ENCODE results near the gene GOSR2.
A peak's percentile ranks its signal among the peaks of the same experiment; 100 is the strongest.

DNA sequence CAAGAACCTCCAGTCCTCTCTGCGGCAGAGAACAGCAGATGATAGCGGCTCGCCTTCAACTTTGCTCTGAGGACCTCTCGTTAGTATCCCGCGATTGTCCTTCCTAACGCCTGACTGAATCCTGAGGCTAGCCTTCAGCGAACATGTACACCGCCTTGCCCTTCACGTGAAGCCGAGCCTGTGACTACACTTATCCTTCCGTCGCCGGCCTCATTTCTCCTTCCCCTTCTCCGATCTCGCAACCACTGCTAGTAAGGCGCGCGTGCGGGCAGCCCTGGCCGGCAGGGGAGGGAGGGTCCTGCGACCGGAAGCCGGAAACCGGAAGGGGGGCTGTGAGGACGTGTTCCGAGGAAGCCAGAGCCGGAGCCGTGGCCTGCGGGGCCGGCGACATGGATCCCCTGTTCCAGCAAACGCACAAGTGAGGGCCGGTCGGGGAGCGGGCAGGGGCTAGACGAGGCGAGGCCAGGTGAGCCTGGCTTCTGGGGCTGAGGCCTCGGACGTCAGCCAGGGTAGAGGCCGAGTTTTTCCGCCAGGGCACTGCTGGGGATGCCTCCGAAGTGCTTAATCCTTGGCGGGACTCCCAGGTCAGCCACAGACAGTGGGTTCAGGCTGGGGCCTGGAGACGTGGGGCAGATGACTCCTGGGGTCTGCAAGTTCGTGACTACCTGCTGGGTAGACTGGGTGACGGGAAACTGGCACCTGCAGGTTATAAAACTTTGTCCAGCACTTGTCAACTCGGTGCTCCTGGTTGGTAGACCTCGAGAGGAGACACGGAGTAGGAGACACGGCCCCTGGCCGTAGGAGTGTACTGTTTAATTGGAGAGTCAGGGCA lies at the start of gene GOSR2:
- TF ChIP-seq, protein P1, sequence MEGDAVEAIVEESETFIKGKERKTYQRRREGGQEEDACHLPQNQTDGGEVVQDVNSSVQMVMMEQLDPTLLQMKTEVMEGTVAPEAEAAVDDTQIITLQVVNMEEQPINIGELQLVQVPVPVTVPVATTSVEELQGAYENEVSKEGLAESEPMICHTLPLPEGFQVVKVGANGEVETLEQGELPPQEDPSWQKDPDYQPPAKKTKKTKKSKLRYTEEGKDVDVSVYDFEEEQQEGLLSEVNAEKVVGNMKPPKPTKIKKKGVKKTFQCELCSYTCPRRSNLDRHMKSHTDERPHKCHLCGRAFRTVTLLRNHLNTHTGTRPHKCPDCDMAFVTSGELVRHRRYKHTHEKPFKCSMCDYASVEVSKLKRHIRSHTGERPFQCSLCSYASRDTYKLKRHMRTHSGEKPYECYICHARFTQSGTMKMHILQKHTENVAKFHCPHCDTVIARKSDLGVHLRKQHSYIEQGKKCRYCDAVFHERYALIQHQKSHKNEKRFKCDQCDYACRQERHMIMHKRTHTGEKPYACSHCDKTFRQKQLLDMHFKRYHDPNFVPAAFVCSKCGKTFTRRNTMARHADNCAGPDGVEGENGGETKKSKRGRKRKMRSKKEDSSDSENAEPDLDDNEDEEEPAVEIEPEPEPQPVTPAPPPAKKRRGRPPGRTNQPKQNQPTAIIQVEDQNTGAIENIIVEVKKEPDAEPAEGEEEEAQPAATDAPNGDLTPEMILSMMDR (IDR thresholded peaks at IDR 0.05 in 2 of 3, conservative IDR thresholded peaks at IDR 0.05 in 1 of 3; ENCODE audit: borderline replicate concordance in 1 of 3, insufficient read depth in 1 of 3, low read depth in 2 of 3, low read length in 2 of 3): no peak
- no peak for TF ChIP-seq RAD21 (IDR thresholded peaks at IDR 0.05; ENCODE audit: low read depth)
- TF ChIP-seq, protein P2, sequence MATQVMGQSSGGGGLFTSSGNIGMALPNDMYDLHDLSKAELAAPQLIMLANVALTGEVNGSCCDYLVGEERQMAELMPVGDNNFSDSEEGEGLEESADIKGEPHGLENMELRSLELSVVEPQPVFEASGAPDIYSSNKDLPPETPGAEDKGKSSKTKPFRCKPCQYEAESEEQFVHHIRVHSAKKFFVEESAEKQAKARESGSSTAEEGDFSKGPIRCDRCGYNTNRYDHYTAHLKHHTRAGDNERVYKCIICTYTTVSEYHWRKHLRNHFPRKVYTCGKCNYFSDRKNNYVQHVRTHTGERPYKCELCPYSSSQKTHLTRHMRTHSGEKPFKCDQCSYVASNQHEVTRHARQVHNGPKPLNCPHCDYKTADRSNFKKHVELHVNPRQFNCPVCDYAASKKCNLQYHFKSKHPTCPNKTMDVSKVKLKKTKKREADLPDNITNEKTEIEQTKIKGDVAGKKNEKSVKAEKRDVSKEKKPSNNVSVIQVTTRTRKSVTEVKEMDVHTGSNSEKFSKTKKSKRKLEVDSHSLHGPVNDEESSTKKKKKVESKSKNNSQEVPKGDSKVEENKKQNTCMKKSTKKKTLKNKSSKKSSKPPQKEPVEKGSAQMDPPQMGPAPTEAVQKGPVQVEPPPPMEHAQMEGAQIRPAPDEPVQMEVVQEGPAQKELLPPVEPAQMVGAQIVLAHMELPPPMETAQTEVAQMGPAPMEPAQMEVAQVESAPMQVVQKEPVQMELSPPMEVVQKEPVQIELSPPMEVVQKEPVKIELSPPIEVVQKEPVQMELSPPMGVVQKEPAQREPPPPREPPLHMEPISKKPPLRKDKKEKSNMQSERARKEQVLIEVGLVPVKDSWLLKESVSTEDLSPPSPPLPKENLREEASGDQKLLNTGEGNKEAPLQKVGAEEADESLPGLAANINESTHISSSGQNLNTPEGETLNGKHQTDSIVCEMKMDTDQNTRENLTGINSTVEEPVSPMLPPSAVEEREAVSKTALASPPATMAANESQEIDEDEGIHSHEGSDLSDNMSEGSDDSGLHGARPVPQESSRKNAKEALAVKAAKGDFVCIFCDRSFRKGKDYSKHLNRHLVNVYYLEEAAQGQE (IDR thresholded peaks at IDR 0.05; ENCODE audit: low read depth): no peak
- TF ChIP-seq POLR2A (IDR thresholded peaks at IDR 0.05; ENCODE audit: borderline replicate concordance, extremely low read depth, insufficient read depth, insufficient read length): peak; percentile 89
- TF ChIP-seq POLR2AphosphoS5 (IDR thresholded peaks at IDR 0.05; ENCODE audit: low read depth, low read length): peak; percentile 96
- TF ChIP-seq YY1 (IDR thresholded peaks at IDR 0.05; ENCODE audit: extremely low read depth, insufficient replicate concordance, low read depth, low read length): no peak
- no peak for TF ChIP-seq ZNF274 (IDR thresholded peaks at IDR 0.05; ENCODE audit: low read depth, low read length)
- TF ChIP-seq, protein P3, sequence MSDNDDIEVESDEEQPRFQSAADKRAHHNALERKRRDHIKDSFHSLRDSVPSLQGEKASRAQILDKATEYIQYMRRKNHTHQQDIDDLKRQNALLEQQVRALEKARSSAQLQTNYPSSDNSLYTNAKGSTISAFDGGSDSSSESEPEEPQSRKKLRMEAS (IDR thresholded peaks at IDR 0.05): peak; percentile 88

Data from HCT116 (cell line).